KMS-11 (cell line): ENCODE measurements around the gene LASP1.
"Not testable (repeated sequence)": the region's sequence is repeated elsewhere in the genome, so short reads cannot be mapped to it uniquely, and the experiment has no call there.

Experiments used
- H2AFZ ChIP-seq: fragments of 200-600 bp; sonication (generic); 2 replicates; pipeline ENCODE4 v1.6.1; 2016; ENCODE audit warnings: antibody characterized with exemption, mixed run types, low read depth
- H3K27ac ChIP-seq: fragments of 200-600 bp; sonication (generic); 2 replicates; pipeline ENCODE4 v1.6.1; 2016; ENCODE audit warnings: mild to moderate bottlenecking, mixed run types
- H3K27me3 ChIP-seq: fragments of 200-600 bp; sonication (generic); 2 replicates; pipeline ENCODE4 v1.6.1; 2017; ENCODE audit warnings: mild to moderate bottlenecking, low read depth, mixed run types, moderate library complexity; ENCODE audit not compliant: insufficient read depth
- H3K36me3 ChIP-seq: fragments of 200-600 bp; sonication (generic); 2 replicates; pipeline ENCODE4 v1.6.1; 2017; ENCODE audit warnings: mild to moderate bottlenecking, mixed run types; ENCODE audit not compliant: insufficient read depth
- H3K4me1 ChIP-seq: fragments of 200-600 bp; sonication (generic); 2 replicates; pipeline ENCODE4 v1.6.1; 2016; ENCODE audit warnings: mild to moderate bottlenecking, low read depth, mixed run types; ENCODE audit not compliant: poor library complexity, severe bottlenecking
- H3K4me2 ChIP-seq: fragments of 200-600 bp; sonication (generic); 2 replicates; pipeline ENCODE4 v1.7.0; 2016; ENCODE audit warnings: mild to moderate bottlenecking, mixed run types
- H3K4me3 ChIP-seq: fragments of 200-600 bp; sonication (generic); IDR thresholded peaks from 2 replicates; pipeline ENCODE4 v1.6.1; 2017; ENCODE audit warnings: low read depth, low read length, mixed read lengths; ENCODE audit not compliant: insufficient read depth
- H3K79me2 ChIP-seq: fragments of 200-600 bp; sonication (generic); 2 replicates; pipeline ENCODE4 v1.6.1; 2016; ENCODE audit warnings: low read depth, mixed run types; ENCODE audit not compliant: insufficient read depth
- H3K9ac ChIP-seq: fragments of 200-600 bp; sonication (generic); 2 replicates; pipeline ENCODE4 v1.6.1; 2016; ENCODE audit warnings: mild to moderate bottlenecking, mixed run types
- H4K20me1 ChIP-seq: fragments of 200-600 bp; sonication (generic); 2 replicates; pipeline ENCODE4 v1.6.1; 2016; ENCODE audit warnings: mild to moderate bottlenecking, mixed run types; ENCODE audit not compliant: insufficient read depth
- CTCF ChIP-seq: fragments of 200-600 bp; sonication (generic); conservative IDR thresholded peaks from 2 replicates; pipeline ENCODE4 v1.6.1; 2017; ENCODE audit warnings: low read depth, mild to moderate bottlenecking, antibody characterized with exemption, low read length, moderate library complexity, mixed read lengths

LASP1 gene

GRCh38 chr17:38947189-38947588, 77.3 kb downstream of the LASP1 start:
- Histone ChIP-seq H3K9ac (no peak overlapping the region), H3K4me3 (no peak overlapping the region), H3K27me3 (no peaks in the 10 kb centered on the region), H2AFZ (no peak overlapping the region), H3K4me1 (no peaks in the 10 kb centered on the region), H3K36me3 (no peaks in the 10 kb centered on the region), H3K4me2 (no peak overlapping the region), H3K79me2 (no peaks in the 10 kb centered on the region), H4K20me1 (no peaks in the 10 kb centered on the region), H3K27ac (no peak overlapping the region)
- TF ChIP-seq CTCF, result no peak

GRCh38 chr17:38953800-38954199, 83.9 kb downstream of the LASP1 start:
- H3K4me2 ChIP-seq, H3K36me3 ChIP-seq, H3K4me1 ChIP-seq, H3K9ac ChIP-seq, H2AFZ ChIP-seq, H3K27ac ChIP-seq, H3K27me3 ChIP-seq, H4K20me1 ChIP-seq, H3K4me3 ChIP-seq, H3K79me2 ChIP-seq: not testable (repeated sequence)

- H3K9ac ChIP-seq, result no peak overlapping the region
- H3K36me3 ChIP-seq, result no peaks in the 10 kb centered on the region
- no peak overlapping the region for H3K27ac ChIP-seq
- no peak for TF ChIP-seq CTCF
- no peaks in the 10 kb centered on the region for H3K4me1 ChIP-seq
- no peak overlapping the region for H3K4me2 ChIP-seq
- no peaks in the 10 kb centered on the region for H4K20me1 ChIP-seq
- H3K79me2 ChIP-seq, result no peaks in the 10 kb centered on the region
- no peak overlapping the region for H3K4me3 ChIP-seq
- H3K27me3 ChIP-seq, result no peaks in the 10 kb centered on the region
- no peak overlapping the region for H2AFZ ChIP-seq
Observed at GRCh38 chr17:38958326-38958725, 88.5 kb downstream of the LASP1 start.

GRCh38 chr17:38958756-38959155, 88.9 kb downstream of the LASP1 start:
- H3K9ac ChIP-seq, result no peak overlapping the region
- H4K20me1 ChIP-seq, result no peaks in the 10 kb centered on the region
- H2AFZ ChIP-seq, result no peak overlapping the region
- no peaks in the 10 kb centered on the region for H3K4me1 ChIP-seq
- H3K4me2 ChIP-seq, result no peak overlapping the region
- TF ChIP-seq CTCF, result no peak
- no peak overlapping the region for H3K4me3 ChIP-seq
- H3K27ac ChIP-seq, result no peak overlapping the region
- no peaks in the 10 kb centered on the region for H3K36me3 ChIP-seq
- H3K27me3 ChIP-seq, result no peaks in the 10 kb centered on the region
- H3K79me2 ChIP-seq, result no peaks in the 10 kb centered on the region

- Histone ChIP-seq H3K27me3 (no peaks in the 10 kb centered on the region), H2AFZ (no peak overlapping the region), H3K4me2 (no peak overlapping the region), H3K27ac (no peak overlapping the region), H3K79me2 (no peaks in the 10 kb centered on the region), H3K9ac (no peak overlapping the region), H3K4me3 (no peak overlapping the region), H3K4me1 (no peaks in the 10 kb centered on the region), H3K36me3 (no peaks in the 10 kb centered on the region), H4K20me1 (no peaks in the 10 kb centered on the region)
- TF ChIP-seq CTCF, result no peak
Observed at GRCh38 chr17:38959508-38959907, 89.7 kb downstream of the LASP1 start.
